Endodermal cell (in vitro differentiated cells): Measurements from ENCODE around the gene ADGRG3. TPM values are rescaled to one million over a fixed set of nuclear protein-coding genes. Genes with fewer than 3 reads are reported as not detected.
"Not testable (repeated sequence)": the region's sequence is repeated elsewhere in the genome, so short reads cannot be mapped to it uniquely, and the experiment has no call there.

ENCODE experiments used
- DNase-seq: peaks from one replicate; pipeline ENCODE4 v3.0.0-alpha.2; 2017
- H3K27ac ChIP-seq: 2 replicates; pipeline ENCODE4 v1.5.1; 2013; ENCODE audit warnings: mild to moderate bottlenecking, low read depth, low read length, moderate library complexity
- H3K27me3 ChIP-seq: 2 replicates; pipeline ENCODE4 v1.6.1; 2013; ENCODE audit warnings: mild to moderate bottlenecking, low read length, moderate library complexity; ENCODE audit not compliant: insufficient read depth, control insufficient read depth, poor library complexity, severe bottlenecking
- H3K36me3 ChIP-seq: 2 replicates; pipeline ENCODE4 v1.7.0; 2013; ENCODE audit warnings: mild to moderate bottlenecking, low read length, moderate library complexity; ENCODE audit not compliant: control insufficient read depth, insufficient read depth
- H3K4me1 ChIP-seq: one replicate; pipeline ENCODE4 v1.7.0; 2013; ENCODE audit warnings: low read length; ENCODE audit not compliant: control insufficient read depth, insufficient read depth
- H3K4me3 ChIP-seq: 2 replicates; pipeline ENCODE4 v1.5.1; 2013; ENCODE audit warnings: mild to moderate bottlenecking, low read length, moderate library complexity
- H3K9ac ChIP-seq: 2 replicates; pipeline ENCODE4 v1.6.1; 2013; ENCODE audit warnings: mild to moderate bottlenecking, low read length, moderate library complexity; ENCODE audit not compliant: poor library complexity, severe bottlenecking; ENCODE audit errors: extremely low read depth
- H3K9me3 ChIP-seq: 2 replicates; pipeline ENCODE4 v1.6.1; 2013; ENCODE audit warnings: mild to moderate bottlenecking, low read length, moderate library complexity; ENCODE audit not compliant: control insufficient read depth
- H3K27ac Mint-ChIP-seq: 2 replicates; pipeline ENCODE4 v1.8.0; 2020; ENCODE audit warnings: mixed read lengths
- H3K27me3 Mint-ChIP-seq: 2 replicates; pipeline ENCODE4 v1.8.0; 2021; ENCODE audit warnings: mild to moderate bottlenecking, mixed read lengths; ENCODE audit not compliant: insufficient read depth
- H3K36me3 Mint-ChIP-seq: 2 replicates; pipeline ENCODE4 v1.8.0; 2020; ENCODE audit warnings: low read depth, mixed read lengths
- H3K4me1 Mint-ChIP-seq: 2 replicates; pipeline ENCODE4 v1.8.0; 2020; ENCODE audit warnings: mixed read lengths
- H3K4me3 Mint-ChIP-seq: 2 replicates; pipeline ENCODE4 v1.8.0; 2020; ENCODE audit warnings: mild to moderate bottlenecking, moderate library complexity, mixed read lengths
- H3K9me3 Mint-ChIP-seq: 2 replicates; pipeline ENCODE4 v1.8.0; 2020; ENCODE audit warnings: mild to moderate bottlenecking, mixed read lengths
- WGBS, 2 experiments: methylation state at CpG; one replicate each; pipeline versions ENCODE4 v1.1.5 to v1.1.7; 2013; ENCODE audit warnings: missing lambda C conversion rate in 2 of 2, mixed read lengths in 1 of 2; ENCODE audit not compliant: insufficient coverage in 1 of 2, insufficient read length in 1 of 2; 5-methylcytosine and 5-hydroxymethylcytosine counted together
- total RNA-seq, 2 donors: library from RNA; stranded (reverse); fragmentation: NEBNext Ultra II Directional in 1 of 2; extraction: Animal tissue kit (Norgen Biotek cat#: 25700) in 1 of 2; gene quantifications; 2 replicates in 1 of 2; 3 replicates in 1 of 2; pipeline ENCODE4 v1.2.1, GENCODE V29; 2021
- TF ChIP-seq, protein P1 (sequence below): fragments of 200-600 bp; sonication (generic); conservative IDR thresholded peaks from 2 replicates; pipeline ENCODE4 v1.5.0; 2021; ENCODE audit warnings: antibody characterized with exemption, mild to moderate bottlenecking

Gene ADGRG3
- total RNA-seq, 2 donors from 2014 or later = not detected

- Mint-ChIP-seq H3K27me3 (peaks cover 4% of the 10 kb centered on the region), H3K4me1 (peaks cover 4% of the 10 kb centered on the region), H3K27ac (no peak overlapping the region), H3K9me3 (no peaks in the 10 kb centered on the region), H3K4me3 (no peak overlapping the region), H3K36me3 (no peaks in the 10 kb centered on the region)
- WGBS, 2 experiments = 84 to 96% methylated on average over 3 to 4 of the region's 4 CpGs
- Histone ChIP-seq H3K27ac (no peak overlapping the region), H3K4me1 (no peaks in the 10 kb centered on the region), H3K27me3 (peaks cover 6% of the 10 kb centered on the region), H3K36me3 (no peaks in the 10 kb centered on the region), H3K4me3 (no peak overlapping the region), H3K9me3 (no peaks in the 10 kb centered on the region), H3K9ac (no peak overlapping the region)
- TF ChIP-seq, protein P1, sequence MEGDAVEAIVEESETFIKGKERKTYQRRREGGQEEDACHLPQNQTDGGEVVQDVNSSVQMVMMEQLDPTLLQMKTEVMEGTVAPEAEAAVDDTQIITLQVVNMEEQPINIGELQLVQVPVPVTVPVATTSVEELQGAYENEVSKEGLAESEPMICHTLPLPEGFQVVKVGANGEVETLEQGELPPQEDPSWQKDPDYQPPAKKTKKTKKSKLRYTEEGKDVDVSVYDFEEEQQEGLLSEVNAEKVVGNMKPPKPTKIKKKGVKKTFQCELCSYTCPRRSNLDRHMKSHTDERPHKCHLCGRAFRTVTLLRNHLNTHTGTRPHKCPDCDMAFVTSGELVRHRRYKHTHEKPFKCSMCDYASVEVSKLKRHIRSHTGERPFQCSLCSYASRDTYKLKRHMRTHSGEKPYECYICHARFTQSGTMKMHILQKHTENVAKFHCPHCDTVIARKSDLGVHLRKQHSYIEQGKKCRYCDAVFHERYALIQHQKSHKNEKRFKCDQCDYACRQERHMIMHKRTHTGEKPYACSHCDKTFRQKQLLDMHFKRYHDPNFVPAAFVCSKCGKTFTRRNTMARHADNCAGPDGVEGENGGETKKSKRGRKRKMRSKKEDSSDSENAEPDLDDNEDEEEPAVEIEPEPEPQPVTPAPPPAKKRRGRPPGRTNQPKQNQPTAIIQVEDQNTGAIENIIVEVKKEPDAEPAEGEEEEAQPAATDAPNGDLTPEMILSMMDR = no peak
- no peak for DNase-seq
Measured at GRCh38 chr16:57670196-57670595, 2.1 kb downstream of the ADGRG3 start.

GRCh38 chr16:57671451-57671850 lies 3.3 kb downstream of the ADGRG3 start:
- H3K27me3 Mint-ChIP-seq, H3K4me3 Mint-ChIP-seq, H3K27ac ChIP-seq, H3K4me3 ChIP-seq, H3K4me1 ChIP-seq, H3K36me3 Mint-ChIP-seq, DNase-seq, H3K27me3 ChIP-seq, H3K9me3 ChIP-seq, H3K9ac ChIP-seq, H3K27ac Mint-ChIP-seq, H3K9me3 Mint-ChIP-seq, H3K36me3 ChIP-seq: not testable (repeated sequence)
- WGBS, 2 experiments = 91 to 93% methylated on average over 7 of the region's 7 CpGs
- H3K4me1 Mint-ChIP-seq = peaks cover 14% of the 10 kb centered on the region

DNA sequence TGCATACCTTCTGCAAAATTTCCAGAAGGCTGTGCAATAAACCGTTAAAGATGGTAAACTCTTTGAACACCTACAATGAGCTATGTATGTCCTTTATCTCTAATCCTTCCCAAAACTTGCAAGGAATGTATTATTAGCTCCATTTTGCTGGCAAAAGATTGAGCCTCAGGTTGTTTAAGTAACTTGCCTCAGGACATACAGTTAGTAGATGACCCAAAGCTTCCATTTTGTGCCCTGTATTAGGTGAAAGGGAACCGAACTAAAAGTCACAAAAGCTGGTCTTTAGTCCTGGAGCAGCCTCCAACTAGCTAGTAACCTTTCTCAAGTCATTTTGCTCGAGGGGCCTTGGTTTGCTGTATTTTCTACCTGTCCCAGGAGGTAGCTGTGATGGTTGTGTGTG lies 4.3 kb downstream of the ADGRG3 start:
- H3K27me3 Mint-ChIP-seq = peaks cover 4% of the 10 kb centered on the region
- no peaks in the 10 kb centered on the region for H3K9me3 Mint-ChIP-seq
- WGBS, 2 experiments = 86 to 100% methylated on average over 2 to 3 of the region's 3 CpGs
- no peak overlapping the region for H3K27ac ChIP-seq
- TF ChIP-seq, protein P1 = no peak
- no peak overlapping the region for H3K27ac Mint-ChIP-seq
- no peak overlapping the region for H3K4me3 Mint-ChIP-seq
- H3K9ac ChIP-seq = no peak overlapping the region
- no peak for DNase-seq
- H3K4me3 ChIP-seq = no peak overlapping the region
- peaks cover 6% of the 10 kb centered on the region for H3K27me3 ChIP-seq
- peaks cover 18% of the 10 kb centered on the region for H3K4me1 Mint-ChIP-seq
- H3K36me3 ChIP-seq = no peaks in the 10 kb centered on the region
- no peaks in the 10 kb centered on the region for H3K9me3 ChIP-seq
- no peaks in the 10 kb centered on the region for H3K4me1 ChIP-seq
- H3K36me3 Mint-ChIP-seq = no peaks in the 10 kb centered on the region

DNA sequence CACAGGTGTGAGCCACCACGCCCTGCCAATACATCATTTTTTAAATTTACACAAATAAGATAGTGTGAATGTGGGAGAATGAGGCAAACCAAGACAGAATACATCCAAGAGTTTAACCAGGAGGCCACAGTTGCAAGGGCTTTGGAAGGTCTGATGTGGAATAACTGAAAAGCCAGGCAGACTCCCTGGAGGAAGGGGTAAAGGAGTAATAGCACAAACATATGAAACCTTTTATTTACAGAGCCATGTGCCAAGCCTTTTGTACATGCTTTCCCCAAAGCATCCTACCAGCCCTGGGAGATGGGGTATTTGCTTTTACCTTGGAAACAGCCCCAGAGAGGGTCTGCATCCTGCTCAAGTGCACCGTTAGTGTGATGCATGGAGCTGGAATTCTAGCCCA lies 4.7 kb downstream of the ADGRG3 start:
- no peak overlapping the region for H3K27ac ChIP-seq
- no peak overlapping the region for H3K4me3 ChIP-seq
- H3K27me3 Mint-ChIP-seq = peaks cover 4% of the 10 kb centered on the region
- H3K36me3 ChIP-seq = no peaks in the 10 kb centered on the region
- peaks cover 6% of the 10 kb centered on the region for H3K27me3 ChIP-seq
- H3K4me3 Mint-ChIP-seq = no peak overlapping the region
- no peaks in the 10 kb centered on the region for H3K9me3 Mint-ChIP-seq
- H3K36me3 Mint-ChIP-seq = no peaks in the 10 kb centered on the region
- H3K9me3 ChIP-seq = no peaks in the 10 kb centered on the region
- no peak for DNase-seq
- H3K9ac ChIP-seq = no peak overlapping the region
- H3K27ac Mint-ChIP-seq = no peak overlapping the region
- peaks cover 21% of the 10 kb centered on the region for H3K4me1 Mint-ChIP-seq
- no peaks in the 10 kb centered on the region for H3K4me1 ChIP-seq
- TF ChIP-seq, protein P1 = no peak
- WGBS, 2 experiments = 92 to 100% methylated on average over 1 of the region's 2 CpGs
